Stimulated activated CD4-positive, alpha-beta T cell treated with anti-CD3 and anti-CD28 coated beads, TNF-alpha, amount 100 ng/mL, for 1 hour (primary cell): Measurements from ENCODE around the gene BRMS1.
"Not testable (repeated sequence)": the region's sequence is repeated elsewhere in the genome, so short reads cannot be mapped to it uniquely, and the experiment has no call there.

Experiments
- DNase-seq, 3 donors: peaks; one replicate each; pipeline ENCODE4 v3.0.0-alpha.2; 2020; ENCODE audit warnings: low read depth in 3 of 3, low spot score in 1 of 3

BRMS1 gene, protein sequence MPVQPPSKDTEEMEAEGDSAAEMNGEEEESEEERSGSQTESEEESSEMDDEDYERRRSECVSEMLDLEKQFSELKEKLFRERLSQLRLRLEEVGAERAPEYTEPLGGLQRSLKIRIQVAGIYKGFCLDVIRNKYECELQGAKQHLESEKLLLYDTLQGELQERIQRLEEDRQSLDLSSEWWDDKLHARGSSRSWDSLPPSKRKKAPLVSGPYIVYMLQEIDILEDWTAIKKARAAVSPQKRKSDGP

DNA sequence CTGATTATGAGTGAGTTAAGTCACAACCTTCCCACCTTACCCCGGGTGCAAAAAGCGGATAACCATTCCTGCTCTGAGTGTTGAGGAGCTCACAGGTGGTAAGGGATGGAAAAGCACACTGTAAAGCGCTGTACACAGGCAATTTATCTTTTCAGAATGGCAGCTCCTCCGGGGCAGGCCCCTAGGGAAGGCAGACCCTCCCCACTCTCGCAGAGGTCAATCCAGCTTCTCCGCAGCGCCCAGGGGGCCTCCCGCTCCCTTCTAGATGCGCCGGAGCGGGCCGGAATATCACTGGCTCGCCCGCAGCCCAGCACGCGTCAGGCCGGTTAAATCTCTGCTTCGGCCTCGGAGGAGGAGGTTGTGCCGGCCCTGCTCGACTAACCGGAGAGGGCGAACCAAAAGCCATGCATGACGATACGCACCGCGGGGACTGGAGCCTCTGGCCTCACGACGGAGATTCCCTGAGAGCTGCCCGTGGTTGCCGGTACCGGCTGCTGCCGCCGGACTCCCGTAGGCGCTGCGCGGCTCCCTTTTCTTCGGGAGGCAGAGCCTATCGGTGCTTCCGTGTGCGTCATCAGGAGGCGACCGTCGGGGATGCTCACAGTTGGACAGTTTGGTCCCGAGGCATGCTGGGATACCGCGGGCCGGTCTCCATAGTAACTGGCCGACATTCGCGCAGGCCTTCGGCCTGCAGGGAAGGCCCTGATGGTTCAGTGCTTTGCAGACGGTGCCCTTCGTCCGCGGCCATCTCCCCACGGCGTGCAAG, at the start of gene BRMS1:
Gene BRMS1, minus strand, starts transcription at position 555 of the 766 bp plus-strand sequence. CDS start 2,870 bp downstream, outside the sequence.
- DNase-seq = peak; percentile 79 to 89 (median 87)

DNA sequence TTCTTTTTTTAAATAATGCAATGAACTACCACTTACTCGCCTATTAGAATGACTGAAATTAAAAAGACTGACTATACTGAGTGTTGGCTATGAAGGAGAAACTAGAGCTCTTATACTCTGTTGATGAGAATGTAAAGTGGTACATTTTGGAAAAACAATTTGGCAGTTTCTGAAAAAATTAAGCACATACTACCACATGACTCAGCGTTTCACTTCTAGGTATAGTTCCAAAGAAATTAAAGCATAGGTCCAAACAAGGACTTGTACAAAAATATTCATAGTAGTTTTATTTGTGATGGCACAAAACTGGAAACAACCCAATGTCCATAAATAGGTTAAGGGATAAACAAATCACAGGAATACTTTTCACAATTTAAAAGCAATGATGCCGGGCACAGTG, 49.0 kb upstream of the BRMS1 start:
- DNase-seq = no peak

DNA sequence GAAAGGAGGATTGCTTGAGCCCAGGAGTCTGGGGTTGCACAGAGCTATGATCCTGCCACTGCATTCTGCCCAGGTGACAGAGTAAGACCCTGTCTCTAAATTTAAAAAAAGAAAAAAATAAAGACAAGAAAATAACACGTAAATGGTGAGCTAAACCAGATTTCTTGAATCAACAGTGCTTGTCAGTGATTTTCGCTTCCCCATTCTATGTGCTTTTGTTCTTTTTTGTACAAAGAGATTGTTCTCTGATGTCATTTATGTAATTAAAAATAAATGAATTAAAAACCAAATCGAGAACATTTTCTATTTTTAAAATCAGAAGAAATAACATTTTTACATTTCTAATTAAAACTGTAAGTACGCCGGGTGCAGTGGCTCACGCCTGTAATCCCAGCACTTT, 46.4 kb upstream of the BRMS1 start:
- DNase-seq = no peak

DNA sequence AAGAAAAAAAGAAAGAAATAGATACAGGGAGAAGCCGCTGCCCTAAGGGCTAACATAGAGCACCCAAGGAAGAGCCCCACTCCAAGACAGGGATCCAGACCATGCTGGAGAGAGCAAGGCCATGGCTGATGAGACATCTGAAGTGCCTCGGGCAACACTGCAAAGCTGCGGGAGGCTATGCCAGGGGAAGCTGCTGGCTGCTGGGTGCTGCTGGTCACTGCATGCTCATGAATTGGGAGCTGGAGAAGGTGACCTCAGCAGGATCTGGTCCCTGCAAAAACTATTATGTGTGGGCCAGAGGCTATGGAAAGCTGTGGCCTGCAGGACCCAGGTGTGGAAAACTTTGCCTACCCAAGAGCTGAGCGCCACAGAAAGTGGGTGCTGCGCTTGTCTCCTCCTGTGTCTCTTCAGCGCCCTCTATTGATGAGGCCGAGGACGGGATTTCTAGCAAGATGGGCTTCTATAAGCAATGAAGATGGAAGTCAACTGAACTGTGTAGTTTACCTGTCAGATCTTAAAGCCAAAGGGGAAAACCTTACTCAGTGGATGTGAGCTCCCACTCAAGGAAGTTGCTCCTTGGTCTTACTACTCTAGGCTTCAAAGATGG, 44.0 kb upstream of the BRMS1 start:
- DNase-seq = peak; percentile 29 to 44 (median 35)

DNA sequence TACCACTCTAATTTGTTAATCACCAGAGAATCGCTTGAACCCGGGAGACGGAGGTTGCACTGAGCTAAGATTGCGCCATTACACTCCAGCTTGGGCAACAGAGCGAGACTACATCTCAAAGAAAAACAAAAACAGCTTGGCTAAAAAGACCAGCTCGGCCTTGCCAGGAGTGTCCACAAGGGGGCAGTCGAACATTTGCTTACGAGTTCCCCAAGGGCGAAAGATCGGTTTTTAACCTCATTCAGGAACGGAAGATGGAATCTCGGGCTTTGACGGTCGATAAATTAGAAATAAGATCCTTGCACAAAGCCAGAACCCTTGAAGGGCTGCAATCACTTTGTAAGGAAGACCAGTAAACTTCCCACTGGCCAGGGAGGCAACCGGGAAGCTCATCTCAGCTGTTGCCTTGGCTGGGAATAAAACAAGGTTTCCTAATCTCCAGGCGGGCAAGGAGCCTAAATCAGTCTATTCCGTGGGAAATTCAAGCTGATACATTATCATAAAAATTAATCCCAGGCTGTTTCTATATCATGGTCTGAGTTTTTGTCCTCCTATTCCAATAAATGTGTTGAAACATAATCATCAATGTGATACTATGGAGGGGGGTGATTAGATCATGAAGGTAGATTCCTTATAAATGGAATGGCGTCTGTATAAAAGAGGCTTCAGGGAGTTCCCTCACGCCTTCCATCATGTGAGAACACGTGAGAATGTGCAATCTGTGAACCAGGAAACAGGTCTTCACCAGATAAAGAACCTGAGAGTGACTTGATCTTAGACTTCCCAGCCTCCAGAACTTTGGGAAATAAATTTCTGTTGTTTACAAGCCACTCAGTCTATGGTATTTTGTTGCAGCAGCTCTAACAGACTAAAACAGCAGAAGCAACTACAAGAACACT, 41.5 kb upstream of the BRMS1 start:
- peak; percentile 51 to 70 (median 62) for DNase-seq

DNA sequence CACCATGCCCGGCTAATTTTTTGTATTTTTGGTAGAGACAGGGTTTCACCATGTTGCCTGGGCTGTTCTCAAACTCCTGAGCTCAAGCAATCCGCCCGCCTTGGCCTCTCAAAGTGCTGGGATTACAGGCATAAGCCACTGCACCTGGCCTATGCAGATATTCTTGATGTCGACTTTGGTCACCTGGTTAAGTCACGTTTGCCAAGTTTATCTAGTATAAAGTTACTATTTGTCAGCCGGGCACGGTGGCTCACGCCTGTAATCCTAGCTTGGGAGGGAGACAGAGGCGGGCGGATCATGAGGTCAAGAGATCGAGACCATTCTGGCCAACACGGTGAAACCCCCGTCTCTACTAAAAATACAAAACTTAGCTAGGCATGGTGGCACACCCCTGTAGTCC, 39.4 kb upstream of the BRMS1 start:
- DNase-seq = not testable (repeated sequence)

DNA sequence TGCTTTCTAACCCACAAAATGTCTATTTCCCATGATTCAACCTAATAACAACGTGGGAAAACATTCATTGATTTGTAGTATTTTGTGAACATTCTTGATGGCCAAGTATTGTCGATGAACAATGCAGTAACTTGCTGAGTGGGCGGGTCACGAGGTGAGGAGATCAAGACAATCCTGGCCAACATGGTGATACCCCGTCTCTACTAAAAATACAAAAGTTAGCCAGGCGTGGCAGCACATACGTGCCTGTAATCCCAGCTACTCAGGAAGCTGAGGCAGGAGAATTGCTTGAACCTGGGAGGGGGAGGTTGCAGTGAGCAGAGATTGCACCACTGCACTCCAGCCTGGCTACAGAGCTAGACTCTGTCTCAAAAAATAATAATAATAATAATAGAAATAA, 35.4 kb upstream of the BRMS1 start:
- not testable (repeated sequence) for DNase-seq

DNA sequence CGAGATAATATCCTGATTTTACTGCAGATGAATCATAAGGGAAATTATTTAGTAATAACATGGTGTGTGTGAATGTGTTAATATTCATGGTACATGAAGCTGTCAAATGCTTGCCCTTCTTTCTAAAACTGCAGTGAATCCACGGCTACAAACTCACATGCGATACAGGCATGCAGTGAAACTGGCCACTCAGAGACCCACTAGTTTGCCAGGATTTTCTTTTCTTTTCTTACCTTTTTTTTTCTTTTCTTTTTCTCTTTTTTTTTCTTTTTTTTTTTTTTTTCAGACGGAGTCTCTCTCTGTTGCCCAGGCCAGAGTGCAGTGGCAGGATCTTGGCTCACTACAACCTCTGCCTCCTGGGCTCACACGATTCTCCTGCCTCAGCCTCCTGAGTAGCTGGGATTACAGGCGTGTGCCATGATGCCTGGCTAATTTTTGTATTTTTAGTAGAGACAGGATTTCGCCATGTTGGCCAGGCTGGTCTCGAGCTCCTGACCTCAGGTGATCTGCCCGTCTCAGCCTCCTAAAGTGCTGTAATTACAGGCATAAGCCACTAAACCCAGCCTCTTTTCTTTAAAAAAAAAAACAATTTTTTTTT, 28.9 kb upstream of the BRMS1 start:
- not testable (repeated sequence) for DNase-seq

DNA sequence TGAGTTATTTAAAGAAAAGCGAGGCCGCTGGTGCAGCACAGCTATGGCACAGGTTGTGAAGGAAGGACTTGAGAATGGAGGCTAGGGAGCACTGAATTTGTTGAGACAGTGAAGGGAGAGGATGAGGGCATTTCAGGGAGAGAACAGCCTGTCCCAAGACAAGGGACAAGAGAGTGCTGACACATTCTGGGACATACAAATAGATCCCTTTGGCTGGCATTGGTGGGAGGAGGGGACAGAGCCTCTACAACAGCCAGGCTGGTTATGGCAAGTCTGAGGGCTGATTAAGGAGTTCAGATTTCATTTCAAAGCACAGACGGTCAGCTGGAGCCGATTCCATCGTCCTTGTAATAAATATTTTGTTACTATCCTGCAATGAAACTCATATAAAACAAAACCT, 28.4 kb upstream of the BRMS1 start:
- DNase-seq = no peak

DNA sequence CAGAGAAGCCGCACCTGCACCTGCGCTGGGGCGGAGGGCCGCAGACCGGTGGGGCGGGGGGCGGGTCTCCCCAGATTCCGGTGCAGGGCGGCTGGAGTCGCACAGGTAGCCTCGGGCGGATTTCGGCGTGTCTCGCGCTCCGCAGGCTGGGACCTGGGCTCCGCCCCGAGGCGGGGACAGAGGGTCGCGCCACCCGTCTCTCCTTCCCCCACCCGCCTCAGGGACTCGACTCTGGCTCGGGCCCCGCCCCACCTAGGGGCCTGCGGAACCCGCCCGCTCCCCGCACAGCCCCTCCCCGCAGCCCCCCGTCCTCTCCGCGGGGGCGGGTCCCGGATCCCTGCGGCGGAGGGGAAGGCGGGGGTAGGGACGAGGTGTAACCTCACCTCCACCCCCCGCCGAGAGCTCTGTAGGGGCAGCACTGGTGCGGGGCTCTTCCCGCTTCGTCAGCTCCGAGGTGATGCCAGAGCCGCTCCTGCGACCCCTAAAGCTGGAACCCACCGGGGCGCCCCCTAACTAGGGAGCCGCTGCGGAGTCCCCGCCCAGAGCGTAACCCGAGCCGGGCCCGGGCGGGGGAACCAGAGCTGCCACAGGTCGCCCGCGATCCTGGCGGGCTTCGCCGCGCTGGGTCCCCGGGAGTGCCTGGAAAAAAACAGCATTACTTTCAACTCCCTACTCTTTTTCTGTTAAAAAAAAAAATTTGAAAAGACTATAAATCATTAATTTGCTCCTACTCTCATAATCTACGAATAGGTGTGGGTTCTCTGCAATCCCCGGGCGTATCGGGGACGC, 26.9 kb upstream of the BRMS1 start, which contains the start of gene SLC29A2:
Gene SLC29A2, minus strand, starts transcription at position 134 of the 789 bp plus-strand sequence. CDS start 169 bp downstream, outside the sequence.
- peak; percentile 31 to 66 (median 56) for DNase-seq

DNA sequence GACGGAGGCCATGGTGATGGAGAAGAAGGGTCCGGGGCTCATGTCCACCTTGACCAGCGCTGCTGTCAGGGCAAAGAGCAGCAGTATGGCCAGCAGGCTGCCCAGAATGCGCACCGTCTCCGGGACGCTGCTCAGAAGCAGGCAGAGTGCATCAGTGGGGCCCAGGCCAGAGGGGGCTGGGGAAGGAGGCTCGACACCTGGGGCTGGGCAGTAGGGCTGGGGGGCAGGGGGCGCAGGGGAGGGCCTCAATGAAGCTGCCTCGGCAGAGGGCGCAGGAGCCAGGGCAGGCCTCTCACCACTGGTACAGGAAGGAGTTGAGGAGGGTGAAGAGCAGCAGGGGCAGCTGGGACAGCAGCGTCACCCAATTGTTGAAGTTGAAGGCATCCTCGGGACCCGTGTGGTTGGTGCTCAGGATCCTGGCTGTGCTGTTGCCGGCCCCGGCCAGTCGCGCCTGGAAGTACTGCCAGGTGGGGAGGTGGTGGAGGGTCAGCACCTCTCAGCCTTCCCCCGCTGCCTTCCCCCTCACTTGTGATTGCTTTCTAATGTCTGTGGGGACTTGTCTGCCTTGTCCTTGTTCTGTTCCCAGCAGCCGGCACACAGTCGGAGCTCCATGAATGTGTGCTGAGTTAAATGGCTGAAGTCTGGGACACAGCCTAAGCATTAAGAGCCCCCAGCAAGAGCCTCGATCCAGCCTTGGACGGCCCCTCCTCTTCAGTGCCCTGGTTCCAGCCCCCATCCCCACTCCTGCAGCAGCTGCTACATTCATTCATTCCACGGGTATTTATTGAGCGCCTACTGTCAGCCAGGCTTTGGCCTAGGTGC, 24.4 kb upstream of the BRMS1 start:
- DNase-seq = no peak

DNA sequence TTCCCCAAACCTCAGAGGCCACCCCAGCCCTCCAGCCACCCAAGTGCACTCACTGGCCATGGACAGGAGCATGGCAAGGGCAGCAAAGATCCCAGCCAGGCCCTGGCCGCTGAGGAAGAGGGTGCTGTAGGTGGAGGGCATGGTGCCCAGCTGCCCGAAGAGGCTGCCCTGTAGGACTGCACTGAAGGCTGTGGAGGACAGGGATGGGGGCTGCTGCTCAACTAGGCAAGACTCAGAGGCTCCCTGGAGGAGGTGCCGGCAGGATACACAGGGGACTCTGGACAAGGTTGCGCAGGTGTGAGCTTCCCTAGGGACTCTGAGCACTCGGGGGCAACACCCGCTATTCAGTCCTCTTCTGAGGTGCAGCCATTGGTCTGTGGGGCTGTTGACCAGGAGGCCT, 23.6 kb upstream of the BRMS1 start:
- no peak for DNase-seq

DNA sequence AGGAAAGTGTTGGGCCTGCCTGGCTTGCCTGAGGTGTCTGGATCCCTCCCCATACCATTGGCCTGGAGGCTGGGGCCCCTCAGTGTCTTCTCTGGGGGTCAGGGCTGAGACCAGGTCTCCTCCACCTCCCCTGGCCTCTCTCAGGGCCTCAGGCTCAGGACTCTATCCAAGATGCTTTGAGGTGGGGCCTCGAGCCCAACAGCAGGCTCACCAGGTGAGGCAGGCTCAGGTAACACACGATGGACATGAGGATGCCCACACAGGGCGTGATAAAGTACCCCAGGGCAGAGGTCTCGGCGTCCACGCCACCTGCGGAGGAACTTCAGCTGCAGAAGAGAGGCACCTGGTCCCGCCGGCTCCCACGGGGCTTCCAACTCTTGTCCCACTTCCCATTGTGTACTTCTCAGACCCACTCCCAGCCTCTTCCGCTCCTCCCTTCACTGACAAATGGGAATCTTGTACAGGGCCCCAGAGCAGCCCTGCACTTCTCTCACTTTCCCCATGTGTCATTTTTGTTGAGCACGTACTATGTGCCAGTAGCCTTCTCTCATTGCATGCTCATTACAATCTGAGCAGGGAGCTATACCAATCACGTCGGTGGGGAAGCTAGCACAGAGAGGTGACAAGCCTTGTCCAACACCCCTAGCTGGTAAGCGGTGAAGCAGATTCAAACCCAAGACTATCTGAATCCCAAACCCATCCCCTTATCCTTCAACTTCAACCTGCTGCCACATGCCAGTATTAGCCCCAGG, 22.8 kb upstream of the BRMS1 start:
- no peak for DNase-seq

DNA sequence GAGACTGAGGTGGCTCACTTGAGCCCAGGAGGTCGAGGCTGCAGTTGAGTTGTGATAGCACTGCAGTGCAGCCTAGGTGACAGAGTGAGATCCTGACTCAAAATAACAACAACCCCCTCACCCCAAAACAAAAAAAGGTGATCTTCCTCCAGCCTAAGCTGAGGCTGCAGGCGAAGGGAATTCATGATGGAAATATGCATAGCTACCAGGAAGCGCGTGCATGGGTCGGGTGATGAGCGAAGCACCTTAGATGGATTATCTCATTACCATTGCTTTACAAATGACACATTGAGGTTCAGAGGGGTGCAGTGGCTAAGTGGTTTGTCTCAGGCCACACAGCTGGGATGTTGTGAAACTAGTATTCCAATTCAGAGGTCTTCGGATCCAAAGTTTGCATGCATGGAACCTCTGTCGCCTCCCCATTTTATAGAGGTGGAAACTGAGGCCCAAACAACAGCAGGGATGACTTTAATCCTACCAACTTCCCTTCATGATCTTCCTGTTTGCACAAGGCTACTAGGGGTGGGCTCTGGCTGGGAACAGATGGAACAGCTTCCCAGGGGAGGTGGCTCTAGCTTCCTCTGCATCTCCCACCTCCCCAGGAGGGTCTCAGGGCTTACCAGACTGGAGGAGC, 22.1 kb upstream of the BRMS1 start:
- no peak for DNase-seq

DNA sequence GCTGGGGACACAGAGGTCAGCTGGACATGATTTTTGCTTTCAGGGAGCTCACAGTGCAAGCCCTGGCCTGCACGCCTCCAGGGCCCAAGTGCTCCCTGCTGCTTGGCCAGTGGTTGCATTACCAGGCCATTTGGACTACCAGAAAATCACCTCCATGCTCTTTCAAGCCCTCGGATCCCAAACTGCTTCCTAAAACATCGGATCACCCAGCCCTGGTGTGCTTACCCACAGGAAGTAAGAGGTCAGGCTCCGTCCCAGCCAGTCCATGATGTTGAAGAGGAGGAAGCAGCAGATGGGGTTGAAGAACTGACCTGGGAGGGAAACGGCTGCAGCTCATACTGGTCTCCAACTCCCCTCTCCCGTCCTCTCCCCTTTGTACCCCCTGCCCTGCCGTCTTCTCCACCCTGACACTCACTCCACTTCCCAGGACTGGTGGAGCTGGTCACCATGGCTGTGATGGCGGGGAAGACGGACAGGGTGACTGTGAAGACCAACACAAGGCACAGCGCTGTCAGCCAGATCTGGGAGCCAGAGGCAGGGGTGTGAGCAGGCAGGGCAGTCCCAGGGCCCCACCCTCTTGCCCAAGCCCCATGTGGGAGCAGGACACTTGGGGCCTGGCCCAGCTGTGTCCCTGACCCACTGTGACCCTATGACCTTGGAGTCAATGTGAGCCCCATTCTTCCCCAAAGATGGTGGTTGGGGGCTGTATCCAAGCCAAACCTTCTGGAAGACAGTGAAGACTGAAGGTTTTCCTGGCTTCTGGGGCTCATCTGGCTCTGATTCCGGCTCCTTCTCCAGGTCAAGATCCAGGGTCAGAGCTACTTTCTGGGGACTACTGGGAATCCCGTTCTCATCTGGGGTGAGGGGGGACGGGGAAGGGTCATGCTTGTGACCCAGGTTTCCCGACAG, 21.1 kb upstream of the BRMS1 start:
- DNase-seq = no peak

DNA sequence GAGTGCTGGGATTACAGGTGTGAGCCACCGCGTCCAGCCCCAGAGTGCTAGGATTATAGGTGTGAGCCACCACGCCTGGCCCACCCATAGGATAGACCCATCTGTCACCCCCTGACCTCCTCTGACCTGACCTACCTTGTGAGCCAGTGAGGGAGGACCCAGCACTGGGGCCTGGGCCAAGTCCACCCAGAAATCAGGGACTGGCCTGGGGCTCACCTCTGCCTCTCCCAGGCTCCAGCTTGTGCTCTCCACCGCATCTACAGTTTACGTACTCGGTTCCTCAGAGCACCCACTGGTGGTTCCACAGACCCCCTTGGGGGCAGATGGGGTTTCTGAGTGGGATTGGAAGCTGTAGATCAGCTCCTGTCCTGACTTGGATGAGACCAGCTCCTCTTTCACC, 20.3 kb upstream of the BRMS1 start:
- DNase-seq = no peak
